Naive B cell (primary cell): ENCODE measurements around the gene AGBL4. TPM values are rescaled to one million over a fixed set of nuclear protein-coding genes. Genes with fewer than 3 reads are reported as not detected.

Source experiments
- ATAC-seq, 2 donors: fragments of 150-1000 bp; cut with Tn5 transposase; 2 replicates each; pipeline ENCODE4 v1.10.0; 2021; ENCODE audit warnings: low read depth in 2 of 2, mild to moderate bottlenecking in 2 of 2, moderate library complexity in 2 of 2
- DNase-seq: peaks from one replicate; pipeline ENCODE4 v3.0.0; 2022
- H3K27ac Mint-ChIP-seq, 6 donors: one replicate each; pipeline ENCODE4 v1.8.0; 2020 to 2022; ENCODE audit warnings: mild to moderate bottlenecking in 6 of 6, mixed read lengths in 6 of 6, moderate library complexity in 5 of 6, inconsistent platforms in 2 of 6
- H3K27me3 Mint-ChIP-seq, 3 donors: one replicate each; pipeline ENCODE4 v1.8.0; 2021 to 2022; ENCODE audit warnings: mixed read lengths in 3 of 3, mild to moderate bottlenecking in 1 of 3
- H3K36me3 Mint-ChIP-seq, 2 donors: one replicate each; pipeline ENCODE4 v1.8.0; 2020 to 2022; ENCODE audit warnings: mixed read lengths in 2 of 2, inconsistent platforms in 1 of 2, mild to moderate bottlenecking in 1 of 2
- H3K4me1 Mint-ChIP-seq, 3 donors: one replicate each; pipeline ENCODE4 v1.8.0; 2020 to 2022; ENCODE audit warnings: mixed read lengths in 3 of 3, inconsistent platforms in 1 of 3, mild to moderate bottlenecking in 1 of 3, moderate library complexity in 1 of 3
- H3K4me3 Mint-ChIP-seq, 8 donors: one replicate each; pipeline ENCODE4 v1.8.0; 2020 to 2022; ENCODE audit warnings: mild to moderate bottlenecking in 8 of 8, mixed read lengths in 8 of 8, moderate library complexity in 8 of 8, inconsistent platforms in 2 of 8
- H3K9me3 Mint-ChIP-seq, 7 donors: one replicate each; pipeline ENCODE4 v1.8.0; 2020 to 2022; ENCODE audit warnings: mixed read lengths in 7 of 7, mild to moderate bottlenecking in 5 of 7, inconsistent platforms in 2 of 7, moderate library complexity in 1 of 7
- polyA plus RNA-seq, 6 donors: library from polyadenylated mRNA; unstranded; fragments of 300-500 nt; fragmentation: Illumina TruSeq; gene quantifications; one replicate each; pipeline ENCODE4 v1.2.3, GENCODE V29; 2021; ENCODE audit warnings: low read depth in 6 of 6

The AGBL4 gene
- polyA plus RNA-seq, 6 donors from 2014 or later = 0.18 to 0.32 (median 0.20) TPM; not detected in 3

- DNase-seq = no peak
- Mint-ChIP-seq H3K4me3 (no peak overlapping the region), H3K9me3 (no peaks in the 10 kb centered on the region), H3K27ac (no peak overlapping the region), H3K36me3 (no peaks in the 10 kb centered on the region), H3K4me1 (no peaks in the 10 kb centered on the region), H3K27me3 (peaks cover 14 to 28% (median 17%) of the 10 kb centered on the region in 3 donors)
- no peak for ATAC-seq
These were observed 1079.9 kb downstream of the AGBL4 start for GRCh38 chr1:48943826-48944225.

GRCh38 chr1:48943393-48943792, 1080.4 kb downstream of the AGBL4 start:
- no peak for DNase-seq
- H3K4me1 Mint-ChIP-seq = no peaks in the 10 kb centered on the region
- H3K27me3 Mint-ChIP-seq = peaks cover 12 to 27% (median 13%) of the 10 kb centered on the region in 3 donors
- H3K9me3 Mint-ChIP-seq = no peaks in the 10 kb centered on the region
- no peak overlapping the region for H3K4me3 Mint-ChIP-seq
- no peak for ATAC-seq
- no peak overlapping the region for H3K27ac Mint-ChIP-seq
- H3K36me3 Mint-ChIP-seq = no peaks in the 10 kb centered on the region

DNA sequence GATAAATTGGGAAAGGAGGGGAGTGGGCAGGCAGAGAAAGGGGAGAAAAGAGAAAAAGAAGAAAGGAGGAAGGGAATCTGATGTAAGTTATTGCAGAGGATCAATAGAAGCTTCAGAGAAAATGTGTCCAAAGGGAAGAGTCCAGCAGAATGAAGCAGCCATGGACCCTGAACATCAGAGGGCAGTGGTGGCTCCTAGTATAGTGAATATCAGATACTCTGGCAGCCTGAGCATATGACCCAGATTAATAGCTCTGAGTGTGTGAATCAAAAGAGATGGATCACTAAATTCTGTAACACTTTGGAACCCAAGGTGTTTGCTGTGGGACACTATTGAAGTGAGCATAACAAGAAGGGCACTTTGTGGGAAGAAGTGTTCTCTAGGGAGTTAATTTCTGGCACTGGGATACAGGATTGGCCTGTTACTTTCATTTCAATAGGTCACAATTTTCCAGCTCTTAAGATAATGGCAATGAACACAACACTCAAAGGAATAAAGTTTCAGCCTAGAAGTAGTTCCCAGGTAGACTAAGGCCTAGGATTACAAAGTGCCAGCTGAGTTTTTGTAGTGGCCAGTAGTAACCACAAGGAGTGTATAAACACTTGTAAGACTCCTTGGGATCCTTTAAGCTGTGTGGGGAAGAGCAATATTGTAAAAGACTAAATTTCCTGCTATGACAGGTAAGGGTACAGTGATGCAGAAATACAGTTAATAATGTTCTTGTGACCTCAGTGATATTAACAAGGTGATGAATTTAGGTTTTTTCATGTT, 1082.6 kb downstream of the AGBL4 start:
- no peak for DNase-seq
- no peaks in the 10 kb centered on the region for H3K36me3 Mint-ChIP-seq
- H3K4me3 Mint-ChIP-seq = no peak overlapping the region
- peaks cover 8 to 19% (median 12%) of the 10 kb centered on the region in 3 donors for H3K27me3 Mint-ChIP-seq
- no peaks in the 10 kb centered on the region for H3K4me1 Mint-ChIP-seq
- no peaks in the 10 kb centered on the region for H3K9me3 Mint-ChIP-seq
- ATAC-seq = no peak
- no peak overlapping the region for H3K27ac Mint-ChIP-seq

DNA sequence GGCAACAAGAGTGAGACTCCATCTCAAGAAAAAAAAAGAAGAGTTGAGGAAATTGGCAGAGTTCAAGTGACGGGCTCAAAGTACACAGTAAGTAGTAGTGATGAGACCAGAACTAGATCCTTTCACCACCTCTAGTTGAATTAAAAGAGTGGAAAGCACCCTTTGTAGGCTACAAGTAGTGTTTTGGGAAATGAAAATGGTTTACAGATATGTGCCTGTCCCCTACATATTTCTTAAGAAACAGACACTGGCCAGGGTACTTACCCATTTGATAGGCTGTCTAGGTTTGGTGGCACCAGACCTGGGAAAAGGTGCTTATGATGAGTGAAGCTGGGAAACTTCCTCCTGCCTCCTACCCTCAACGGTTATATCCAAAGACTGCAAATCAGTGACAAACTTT, 1083.4 kb downstream of the AGBL4 start:
- H3K4me3 Mint-ChIP-seq = no peak overlapping the region
- DNase-seq = no peak
- no peaks in the 10 kb centered on the region for H3K9me3 Mint-ChIP-seq
- H3K36me3 Mint-ChIP-seq = no peaks in the 10 kb centered on the region
- no peaks in the 10 kb centered on the region for H3K4me1 Mint-ChIP-seq
- no peak for ATAC-seq
- H3K27me3 Mint-ChIP-seq = peaks cover 8 to 19% (median 10%) of the 10 kb centered on the region in 3 donors
- no peak overlapping the region for H3K27ac Mint-ChIP-seq

DNA sequence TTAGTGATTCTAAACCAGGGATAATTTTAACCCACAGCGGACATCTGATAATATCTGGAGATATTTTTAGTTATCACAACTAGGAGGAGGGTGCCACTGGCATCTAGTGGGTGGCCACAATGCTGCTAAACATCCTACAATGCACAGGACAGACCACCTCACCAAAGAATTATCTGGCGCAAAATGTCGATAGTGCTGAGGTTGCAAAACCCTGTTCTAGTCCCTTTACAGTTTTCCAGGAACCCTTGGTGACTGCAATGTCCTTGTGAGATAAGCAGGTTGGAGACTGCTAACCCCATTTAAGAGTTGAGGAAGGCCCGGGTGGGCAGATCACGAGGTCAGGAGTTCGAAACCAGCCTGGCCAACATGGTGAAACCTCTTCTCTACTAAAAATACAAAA, 1083.9 kb downstream of the AGBL4 start:
- H3K36me3 Mint-ChIP-seq = no peaks in the 10 kb centered on the region
- H3K27me3 Mint-ChIP-seq = peaks cover 9 to 20% (median 15%) of the 10 kb centered on the region in 3 donors
- no peaks in the 10 kb centered on the region for H3K9me3 Mint-ChIP-seq
- H3K4me3 Mint-ChIP-seq = no peak overlapping the region
- no peak for ATAC-seq
- no peak for DNase-seq
- no peak overlapping the region for H3K27ac Mint-ChIP-seq
- no peaks in the 10 kb centered on the region for H3K4me1 Mint-ChIP-seq

DNA sequence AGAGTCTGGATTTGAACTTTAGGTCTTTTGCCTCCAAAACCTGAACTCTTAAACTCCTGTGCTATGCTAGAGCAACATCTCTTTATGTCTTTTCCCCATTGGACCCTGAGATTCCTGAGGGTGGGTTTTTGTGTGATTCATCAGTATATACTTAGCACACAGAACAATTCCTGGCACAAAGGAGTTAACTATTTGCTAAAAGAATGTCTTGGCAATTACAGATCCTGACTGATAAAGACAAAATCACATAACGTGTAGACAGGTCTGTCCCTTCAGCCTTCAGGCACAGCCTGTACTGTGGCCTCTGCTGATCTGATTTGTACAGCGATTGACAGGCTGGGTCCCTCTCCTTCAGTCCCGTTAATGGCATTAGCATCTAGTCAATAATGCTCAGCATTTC, 1084.7 kb downstream of the AGBL4 start:
- peaks cover 15 to 28% (median 23%) of the 10 kb centered on the region in 3 donors for H3K27me3 Mint-ChIP-seq
- no peak overlapping the region for H3K27ac Mint-ChIP-seq
- no peaks in the 10 kb centered on the region for H3K9me3 Mint-ChIP-seq
- no peaks in the 10 kb centered on the region for H3K36me3 Mint-ChIP-seq
- no peak for ATAC-seq
- no peak for DNase-seq
- H3K4me3 Mint-ChIP-seq = no peak overlapping the region
- H3K4me1 Mint-ChIP-seq = no peaks in the 10 kb centered on the region

- ATAC-seq (no peak), DNase-seq (no peak)
- peaks cover 15 to 25% (median 18%) of the 10 kb centered on the region in 3 donors for H3K27me3 Mint-ChIP-seq
- no peaks in the 10 kb centered on the region for H3K9me3 Mint-ChIP-seq
- no peak overlapping the region for H3K27ac Mint-ChIP-seq
- no peaks in the 10 kb centered on the region for H3K36me3 Mint-ChIP-seq
- no peak overlapping the region for H3K4me3 Mint-ChIP-seq
- no peaks in the 10 kb centered on the region for H3K4me1 Mint-ChIP-seq
These were observed 1086.0 kb downstream of the AGBL4 start for GRCh38 chr1:48937732-48938131.

GRCh38 chr1:48936436-48936835, 1087.3 kb downstream of the AGBL4 start:
- ATAC-seq (no peak), DNase-seq (no peak)
- peaks cover 15 to 26% (median 25%) of the 10 kb centered on the region in 3 donors for H3K27me3 Mint-ChIP-seq
- no peaks in the 10 kb centered on the region for H3K4me1 Mint-ChIP-seq
- no peaks in the 10 kb centered on the region for H3K36me3 Mint-ChIP-seq
- H3K27ac Mint-ChIP-seq = no peak overlapping the region
- H3K9me3 Mint-ChIP-seq = no peaks in the 10 kb centered on the region
- no peak overlapping the region for H3K4me3 Mint-ChIP-seq

GRCh38 chr1:48932366-48932765, 1091.4 kb downstream of the AGBL4 start:
- Mint-ChIP-seq H3K9me3 (peaks cover 0 to 1% (median 0%) of the 10 kb centered on the region in 7 donors), H3K4me1 (no peaks in the 10 kb centered on the region), H3K36me3 (peaks cover 0 to under 1% of the 10 kb centered on the region in 2 donors), H3K27ac (no peak overlapping the region), H3K27me3 (peaks cover 6 to 32% (median 13%) of the 10 kb centered on the region in 3 donors), H3K4me3 (no peak overlapping the region)
- DNase-seq = no peak
- no peak for ATAC-seq

DNA sequence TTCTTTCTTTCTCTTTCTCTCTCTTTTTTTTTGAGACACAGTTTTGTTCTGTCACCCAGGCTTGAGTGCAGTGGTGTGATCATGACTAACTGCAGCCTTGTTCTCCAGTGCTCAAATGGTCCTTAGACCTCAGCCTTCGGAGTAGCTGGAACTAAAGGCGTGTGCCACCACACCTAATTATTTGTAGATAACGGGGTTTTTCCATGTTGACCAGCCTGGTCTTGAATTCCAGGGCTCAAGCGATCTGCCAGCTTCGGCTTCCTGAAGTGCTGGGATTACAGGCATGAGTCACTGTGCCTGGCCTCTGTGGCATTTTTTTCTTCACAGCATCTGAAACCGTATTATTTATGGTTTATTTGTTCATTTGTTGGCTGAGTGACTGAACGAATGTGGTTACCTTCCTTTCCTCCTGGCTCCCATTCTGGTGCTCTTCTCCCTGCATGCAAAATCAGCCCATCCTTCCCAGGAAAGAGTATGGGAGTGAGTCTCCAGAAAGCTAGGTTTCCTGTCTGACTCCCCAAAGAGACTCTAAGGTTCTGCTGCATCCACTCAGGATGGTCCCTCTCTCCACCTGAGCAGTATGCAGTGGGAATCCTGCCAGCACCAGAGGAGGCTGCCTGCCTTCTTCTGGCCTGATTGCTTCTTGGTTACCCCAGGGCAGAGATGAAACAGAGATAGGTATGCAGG, 1092.1 kb downstream of the AGBL4 start:
- Mint-ChIP-seq H3K4me1 (no peaks in the 10 kb centered on the region), H3K9me3 (peaks cover 0 to 8% (median 2%) of the 10 kb centered on the region in 7 donors), H3K36me3 (peaks cover 0 to 8% of the 10 kb centered on the region in 2 donors), H3K27ac (peak overlapping the region in 1 of 6 donors; percentile 36), H3K27me3 (peaks cover 6 to 32% (median 13%) of the 10 kb centered on the region in 3 donors), H3K4me3 (no peak overlapping the region)
- DNase-seq = no peak
- ATAC-seq = no peak

GRCh38 chr1:48930011-48930410, 1093.7 kb downstream of the AGBL4 start:
- Mint-ChIP-seq H3K27ac (peak overlapping the region in 1 of 6 donors; percentile 3), H3K36me3 (peaks cover 0 to 8% of the 10 kb centered on the region in 2 donors), H3K4me3 (no peak overlapping the region), H3K4me1 (no peaks in the 10 kb centered on the region), H3K9me3 (peaks cover 0 to 9% (median 2%) of the 10 kb centered on the region in 7 donors), H3K27me3 (peaks cover 6 to 27% (median 13%) of the 10 kb centered on the region in 3 donors)
- ATAC-seq = no peak
- DNase-seq = no peak

GRCh38 chr1:48924099-48924498, 1099.7 kb downstream of the AGBL4 start:
- Mint-ChIP-seq H3K27me3 (no peaks in the 10 kb centered on the region), H3K9me3 (peaks cover 0 to 9% (median 2%) of the 10 kb centered on the region in 7 donors), H3K4me1 (peaks cover 0 to 5% (median 5%) of the 10 kb centered on the region in 3 donors), H3K36me3 (peaks cover 0 to 8% of the 10 kb centered on the region in 2 donors), H3K4me3 (no peak overlapping the region), H3K27ac (no peak overlapping the region)
- DNase-seq = no peak
- ATAC-seq = no peak

GRCh38 chr1:48923116-48923515, 1100.6 kb downstream of the AGBL4 start:
- H3K36me3 Mint-ChIP-seq = peaks cover 0 to 8% of the 10 kb centered on the region in 2 donors
- DNase-seq (no peak), ATAC-seq (no peak)
- H3K4me1 Mint-ChIP-seq = peaks cover 0 to 5% (median 5%) of the 10 kb centered on the region in 3 donors
- H3K9me3 Mint-ChIP-seq = peaks cover 0 to 9% (median 2%) of the 10 kb centered on the region in 7 donors
- no peaks in the 10 kb centered on the region for H3K27me3 Mint-ChIP-seq
- H3K27ac Mint-ChIP-seq = no peak overlapping the region
- H3K4me3 Mint-ChIP-seq = no peak overlapping the region

DNA sequence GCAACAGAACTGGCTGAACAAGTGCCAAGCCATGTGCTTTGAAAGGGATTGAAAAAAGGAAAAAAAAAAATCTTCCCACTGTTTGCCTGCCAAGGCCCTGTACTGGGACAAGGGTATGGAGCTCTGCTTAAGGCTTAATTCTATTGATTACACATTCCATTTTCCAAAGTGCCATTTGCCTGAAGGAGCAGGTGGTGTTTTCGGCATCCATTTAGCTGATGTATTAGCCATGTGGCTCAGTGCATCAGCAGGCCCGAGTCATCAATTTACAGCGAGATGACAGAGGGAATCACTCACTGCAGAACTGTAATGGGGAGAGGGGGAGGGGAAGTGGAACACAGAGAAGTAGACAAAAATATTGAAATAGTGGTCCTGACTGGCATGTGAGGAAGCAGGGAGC, 1102.9 kb downstream of the AGBL4 start:
- H3K27me3 Mint-ChIP-seq = no peaks in the 10 kb centered on the region
- no peaks in the 10 kb centered on the region for H3K9me3 Mint-ChIP-seq
- no peaks in the 10 kb centered on the region for H3K36me3 Mint-ChIP-seq
- H3K4me3 Mint-ChIP-seq = no peak overlapping the region
- no peak overlapping the region for H3K27ac Mint-ChIP-seq
- H3K4me1 Mint-ChIP-seq = peaks cover 0 to 14% (median 11%) of the 10 kb centered on the region in 3 donors
- DNase-seq = no peak
- no peak for ATAC-seq
